Vagina (tissue), 2 donors: ENCODE data around the gene TLCD5. TPM values are rescaled to one million over a fixed set of nuclear protein-coding genes. Genes with fewer than 3 reads are reported as not detected.

Experiments
- DNase-seq, 2 donors: peaks; one replicate each; pipeline ENCODE4 v3.0.0-alpha.2; 2017; ENCODE audit errors: extremely low spot score in 2 of 2
- H3K27ac ChIP-seq: fragments of 200-600 bp; sonication (generic); one replicate; pipeline ENCODE4 v1.5.1; 2019
- H3K27me3 ChIP-seq: fragments of 200-600 bp; sonication (generic); one replicate; pipeline ENCODE4 v1.5.1; 2019
- H3K36me3 ChIP-seq, 2 donors: fragments of 200-600 bp; sonication (generic); one replicate each; pipeline ENCODE4 v1.5.1; 2017 to 2019
- H3K4me1 ChIP-seq: fragments of 200-600 bp; sonication (generic); one replicate; pipeline ENCODE4 v1.5.1; 2019
- H3K4me3 ChIP-seq, 2 donors: fragments of 200-600 bp; sonication (generic); 1 replicate in 1 of 2; 2 replicates in 1 of 2; pipeline ENCODE4 v1.5.1; 2016 to 2019
- H3K9me3 ChIP-seq: fragments of 200-600 bp; sonication (generic); one replicate; pipeline ENCODE4 v1.5.1; 2019
- POLR2A ChIP-seq, 2 donors: fragments of 450-650 bp; IDR thresholded peaks; one replicate each; pipeline ENCODE4 v1.6.1; 2017; ENCODE audit warnings: antibody characterized with exemption in 2 of 2, mild to moderate bottlenecking in 2 of 2, moderate library complexity in 2 of 2
- POLR2AphosphoS5 ChIP-seq, 2 donors: sonication (generic); formaldehyde crosslinking; IDR thresholded peaks; one replicate each; pipeline ENCODE4 v1.9.0; 2017; ENCODE audit warnings: antibody characterized with exemption in 2 of 2, mild to moderate bottlenecking in 2 of 2, low read depth in 1 of 2; ENCODE audit not compliant: insufficient read depth in 1 of 2
- intact Hi-C: fragments of 100-400 bp; cut with DNase I; formaldehyde crosslinking; loops from one replicate; pipeline ENCODE4 v1.15.1; 2023
- total RNA-seq: library from RNA; depleted of rRNA; stranded (reverse); fragments of >200 nt; gene quantifications from one replicate; pipeline ENCODE4 v1.2.3, GENCODE V29; 2016
- TF ChIP-seq, protein P1 (sequence below), 3 experiments: fragments of 450-650 bp in 2 of 3; fragments of 200-600 bp in 1 of 3; sonication (generic) in 1 of 3; IDR thresholded peaks; one replicate each; pipeline ENCODE4 v1.5.1; 2017 to 2019; ENCODE audit warnings: antibody characterized with exemption in 3 of 3, mild to moderate bottlenecking in 2 of 3, moderate library complexity in 2 of 3

TLCD5 gene
- total RNA-seq, 1 donor from 2014 or later, result 3.7 TPM

DNA sequence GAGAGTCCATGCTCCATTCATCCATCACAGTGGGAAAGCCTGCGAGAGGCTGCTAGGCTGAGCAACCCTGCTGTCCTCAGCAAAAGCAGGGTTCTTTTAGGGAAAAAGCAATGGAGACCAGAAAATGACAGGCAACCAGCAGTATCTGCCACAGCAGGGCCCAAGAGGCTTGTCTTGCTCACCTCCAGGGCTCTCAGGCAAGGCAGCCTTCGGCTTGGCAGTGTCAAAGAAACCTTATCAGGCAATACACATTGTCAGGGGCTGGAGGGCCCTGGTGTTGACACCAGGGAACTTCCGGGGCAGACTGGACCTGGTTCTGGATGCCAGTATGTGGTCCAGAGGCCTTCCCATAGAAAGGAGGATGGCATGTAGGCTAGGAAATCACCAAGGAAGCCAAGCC is 10.2 kb upstream of the TLCD5 start:
- no peak overlapping the region for H3K4me3 ChIP-seq
- no peak overlapping the region for H3K27ac ChIP-seq
- no peak for DNase-seq
- no peaks in the 10 kb centered on the region for H3K27me3 ChIP-seq
- no peaks in the 10 kb centered on the region for H3K9me3 ChIP-seq
- no peak for TF ChIP-seq POLR2A (IDR thresholded peaks at IDR 0.05)
- TF ChIP-seq POLR2AphosphoS5 (IDR thresholded peaks at IDR 0.05; ENCODE audit: insufficient read depth in 1 of 2, low read depth in 1 of 2), result no peak
- TF ChIP-seq, protein P1, sequence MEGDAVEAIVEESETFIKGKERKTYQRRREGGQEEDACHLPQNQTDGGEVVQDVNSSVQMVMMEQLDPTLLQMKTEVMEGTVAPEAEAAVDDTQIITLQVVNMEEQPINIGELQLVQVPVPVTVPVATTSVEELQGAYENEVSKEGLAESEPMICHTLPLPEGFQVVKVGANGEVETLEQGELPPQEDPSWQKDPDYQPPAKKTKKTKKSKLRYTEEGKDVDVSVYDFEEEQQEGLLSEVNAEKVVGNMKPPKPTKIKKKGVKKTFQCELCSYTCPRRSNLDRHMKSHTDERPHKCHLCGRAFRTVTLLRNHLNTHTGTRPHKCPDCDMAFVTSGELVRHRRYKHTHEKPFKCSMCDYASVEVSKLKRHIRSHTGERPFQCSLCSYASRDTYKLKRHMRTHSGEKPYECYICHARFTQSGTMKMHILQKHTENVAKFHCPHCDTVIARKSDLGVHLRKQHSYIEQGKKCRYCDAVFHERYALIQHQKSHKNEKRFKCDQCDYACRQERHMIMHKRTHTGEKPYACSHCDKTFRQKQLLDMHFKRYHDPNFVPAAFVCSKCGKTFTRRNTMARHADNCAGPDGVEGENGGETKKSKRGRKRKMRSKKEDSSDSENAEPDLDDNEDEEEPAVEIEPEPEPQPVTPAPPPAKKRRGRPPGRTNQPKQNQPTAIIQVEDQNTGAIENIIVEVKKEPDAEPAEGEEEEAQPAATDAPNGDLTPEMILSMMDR (IDR thresholded peaks at IDR 0.05), result no peak
- no peaks in the 10 kb centered on the region for H3K36me3 ChIP-seq
- intact Hi-C loops, result no loop called here
- H3K4me1 ChIP-seq, result peaks cover 22% of the 10 kb centered on the region

DNA sequence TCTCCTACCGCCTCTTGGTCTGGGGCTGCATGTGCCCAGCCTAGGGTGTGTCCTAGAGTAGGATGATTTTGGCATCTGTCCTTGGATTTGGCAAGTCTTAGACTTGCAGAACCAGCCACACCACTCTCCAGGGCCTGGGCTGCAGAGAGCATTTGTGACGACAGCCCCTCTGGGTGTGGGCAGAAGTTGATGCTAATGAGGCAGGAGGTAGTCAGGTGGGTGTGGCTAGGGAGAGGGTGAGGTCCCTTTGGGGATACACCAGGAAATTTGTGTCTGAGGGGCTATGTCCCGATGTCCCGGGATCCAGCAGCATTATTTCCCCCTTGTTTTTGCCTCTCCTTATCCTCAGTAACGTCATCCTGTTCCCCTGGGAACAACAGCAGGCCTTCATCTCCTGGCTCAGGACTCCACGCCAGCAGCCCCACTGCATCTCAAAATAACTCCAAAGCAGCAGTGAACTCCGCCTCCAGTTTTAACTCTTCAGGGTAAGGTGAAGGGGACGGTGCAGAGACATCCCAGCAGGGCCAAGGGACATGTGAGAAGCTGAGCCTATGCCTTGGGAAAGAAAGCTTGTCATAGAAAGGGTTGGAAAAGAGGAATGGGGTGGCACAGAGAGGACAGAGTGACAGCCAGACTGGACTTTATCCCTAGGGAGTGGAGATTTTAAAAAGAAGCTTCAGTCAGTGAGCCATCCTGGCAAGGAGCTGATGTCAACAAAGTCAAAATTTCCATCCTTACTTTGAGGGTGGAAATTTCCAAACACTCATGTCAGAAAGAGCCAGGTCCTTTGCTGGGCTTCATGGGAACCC is 8.0 kb upstream of the TLCD5 start:
- Histone ChIP-seq H3K9me3 (no peaks in the 10 kb centered on the region), H3K27me3 (no peaks in the 10 kb centered on the region), H3K27ac (peak overlapping the region; percentile 83), H3K4me3 (peak overlapping the region; percentile 25 to 31), H3K4me1 (peaks cover 22% of the 10 kb centered on the region), H3K36me3 (no peaks in the 10 kb centered on the region)
- no peak for DNase-seq
- TF ChIP-seq, protein P1 (IDR thresholded peaks at IDR 0.05), result no peak
- TF ChIP-seq POLR2A (IDR thresholded peaks at IDR 0.05) (no peak), POLR2AphosphoS5 (IDR thresholded peaks at IDR 0.05; ENCODE audit: insufficient read depth in 1 of 2, low read depth in 1 of 2) (peak; percentile 31 to 92)
- intact Hi-C loops, result no loop called here

DNA sequence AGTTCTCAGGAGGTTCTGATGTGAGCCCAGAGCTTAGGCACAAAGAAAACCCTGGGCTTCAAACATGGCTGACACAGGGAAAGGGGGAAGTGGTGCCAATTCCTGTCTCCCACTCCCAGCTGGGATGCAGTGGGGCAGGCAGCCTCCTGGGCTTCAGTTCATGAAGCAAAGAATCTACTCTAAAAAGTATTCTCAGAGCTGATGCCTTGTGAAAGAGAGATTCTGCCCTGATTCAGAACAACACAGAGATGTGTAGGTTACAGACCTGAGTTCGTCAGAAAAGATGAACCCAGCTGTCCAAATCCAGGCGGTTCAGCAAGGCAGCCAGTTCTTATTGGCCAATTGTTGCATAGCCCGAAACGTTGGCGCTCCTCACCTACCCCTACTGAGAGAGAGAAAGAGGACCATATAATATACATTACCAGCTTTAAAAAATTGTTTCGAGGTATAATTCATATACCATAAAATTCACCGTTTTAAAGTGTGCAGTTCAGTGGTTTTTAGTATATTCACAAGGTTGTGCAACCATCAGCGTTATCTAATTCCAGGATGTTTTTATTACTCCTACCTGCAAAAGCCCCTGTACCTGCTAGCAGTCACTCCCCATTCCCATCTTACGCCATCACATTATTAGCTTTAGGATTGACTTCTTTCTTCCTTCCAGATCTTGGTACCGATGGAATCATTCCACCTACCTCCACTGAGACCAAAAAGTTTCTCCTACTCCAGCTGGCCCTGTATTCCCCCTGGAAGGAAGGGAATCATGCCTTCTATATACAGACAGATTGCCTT is 7.2 kb upstream of the TLCD5 start:
- peak in 1 of 2 donors; percentile 70 for DNase-seq
- H3K36me3 ChIP-seq, result no peaks in the 10 kb centered on the region
- no peaks in the 10 kb centered on the region for H3K27me3 ChIP-seq
- peak overlapping the region; percentile 83 for H3K27ac ChIP-seq
- no peaks in the 10 kb centered on the region for H3K9me3 ChIP-seq
- peak overlapping the region in 1 of 2 donors; percentile 31 for H3K4me3 ChIP-seq
- intact Hi-C loops, result no loop called here
- H3K4me1 ChIP-seq, result peaks cover 22% of the 10 kb centered on the region
- TF ChIP-seq POLR2A (IDR thresholded peaks at IDR 0.05) (no peak), POLR2AphosphoS5 (IDR thresholded peaks at IDR 0.05; ENCODE audit: insufficient read depth in 1 of 2, low read depth in 1 of 2) (no peak)
- TF ChIP-seq, protein P1 (IDR thresholded peaks at IDR 0.05), result no peak

DNA sequence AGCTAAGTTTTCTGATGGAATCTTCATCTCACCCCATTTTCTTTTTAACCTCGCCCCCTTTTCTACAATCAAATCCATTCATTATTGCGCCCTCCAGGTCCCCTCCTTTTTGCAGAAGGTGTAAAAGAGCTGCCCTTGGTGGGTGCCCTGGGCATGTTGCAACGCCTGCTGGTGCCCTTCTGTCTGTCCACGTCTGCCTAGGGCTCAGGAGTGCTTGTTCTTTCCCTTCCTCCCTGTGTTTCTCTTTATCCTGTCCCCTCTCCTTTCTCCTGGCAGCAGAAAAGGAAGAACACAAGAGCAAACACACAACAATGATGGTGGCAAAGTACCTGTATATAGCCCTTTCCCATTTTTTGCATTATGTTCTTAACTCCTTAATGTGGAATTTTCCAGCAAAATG is 6.2 kb upstream of the TLCD5 start:
- no peaks in the 10 kb centered on the region for H3K27me3 ChIP-seq
- H3K4me1 ChIP-seq, result peaks cover 22% of the 10 kb centered on the region
- peak in 1 of 2 donors; percentile 22 for DNase-seq
- TF ChIP-seq POLR2A (IDR thresholded peaks at IDR 0.05), result no peak
- no peak for TF ChIP-seq POLR2AphosphoS5 (IDR thresholded peaks at IDR 0.05; ENCODE audit: insufficient read depth in 1 of 2, low read depth in 1 of 2)
- TF ChIP-seq, protein P1 (IDR thresholded peaks at IDR 0.05), result no peak
- H3K9me3 ChIP-seq, result no peaks in the 10 kb centered on the region
- intact Hi-C loops, result no loop called here
- no peak overlapping the region for H3K4me3 ChIP-seq
- no peak overlapping the region for H3K27ac ChIP-seq
- H3K36me3 ChIP-seq, result no peaks in the 10 kb centered on the region
